ENCODE data around the gene C2CD2L.
A peak's percentile ranks its signal among the peaks of the same experiment; 100 is the strongest.
"Not testable (repeated sequence)": the region's sequence is repeated elsewhere in the genome, so short reads cannot be mapped to it uniquely, and the experiment has no call there.

C2CD2L gene

GRCh38 chr11:119093942-119094815 is 13.0 kb upstream of the C2CD2L start:
- DNase-seq: peak; percentile 16

- DNase-seq: peak; percentile 85
Measured at GRCh38 chr11:119094816-119095065, 12.4 kb upstream of the C2CD2L start.

DNA sequence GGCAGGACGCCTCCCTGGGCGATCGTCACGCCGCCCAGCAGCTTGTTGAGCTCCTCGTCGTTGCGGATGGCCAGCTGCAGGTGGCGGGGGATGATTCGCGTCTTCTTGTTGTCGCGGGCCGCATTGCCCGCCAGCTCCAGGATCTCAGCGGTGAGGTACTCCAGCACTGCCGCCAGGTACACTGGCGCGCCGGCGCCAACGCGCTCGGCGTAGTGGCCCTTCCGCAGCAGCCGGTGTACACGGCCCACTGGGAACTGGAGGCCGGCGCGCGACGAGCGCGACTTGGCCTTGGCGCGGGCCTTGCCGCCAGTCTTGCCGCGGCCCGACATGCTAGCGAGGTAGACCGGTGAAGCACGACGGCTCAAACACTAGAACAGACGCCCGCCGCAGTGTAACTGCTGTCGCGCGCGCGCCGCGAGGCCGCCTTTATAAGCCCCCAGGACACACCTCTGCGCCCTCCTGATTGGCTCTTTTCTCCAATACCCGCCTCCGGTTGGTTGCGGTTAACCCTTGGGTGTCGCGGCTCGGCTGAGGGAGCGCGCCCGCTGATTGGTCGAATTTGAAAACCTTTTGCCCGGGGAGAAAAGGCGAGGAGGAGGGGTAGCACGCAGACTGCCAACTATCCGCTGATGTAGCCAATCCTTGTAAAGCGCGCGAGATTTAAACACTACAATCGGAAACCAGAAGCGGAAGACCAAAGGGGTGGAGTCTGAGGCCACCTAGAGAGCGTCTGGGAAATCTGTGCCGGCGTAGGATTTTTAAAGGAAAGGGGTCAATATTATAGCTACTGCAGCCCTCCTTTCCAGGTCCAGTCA is 11.9 kb upstream of the C2CD2L start:
- DNase-seq: peak; percentile 100

GRCh38 chr11:119099711-119100110 is 7.4 kb upstream of the C2CD2L start:
- no peak for DNase-seq

GRCh38 chr11:119100246-119100970 is 6.7 kb upstream of the C2CD2L start:
- DNase-seq: no peak

DNA sequence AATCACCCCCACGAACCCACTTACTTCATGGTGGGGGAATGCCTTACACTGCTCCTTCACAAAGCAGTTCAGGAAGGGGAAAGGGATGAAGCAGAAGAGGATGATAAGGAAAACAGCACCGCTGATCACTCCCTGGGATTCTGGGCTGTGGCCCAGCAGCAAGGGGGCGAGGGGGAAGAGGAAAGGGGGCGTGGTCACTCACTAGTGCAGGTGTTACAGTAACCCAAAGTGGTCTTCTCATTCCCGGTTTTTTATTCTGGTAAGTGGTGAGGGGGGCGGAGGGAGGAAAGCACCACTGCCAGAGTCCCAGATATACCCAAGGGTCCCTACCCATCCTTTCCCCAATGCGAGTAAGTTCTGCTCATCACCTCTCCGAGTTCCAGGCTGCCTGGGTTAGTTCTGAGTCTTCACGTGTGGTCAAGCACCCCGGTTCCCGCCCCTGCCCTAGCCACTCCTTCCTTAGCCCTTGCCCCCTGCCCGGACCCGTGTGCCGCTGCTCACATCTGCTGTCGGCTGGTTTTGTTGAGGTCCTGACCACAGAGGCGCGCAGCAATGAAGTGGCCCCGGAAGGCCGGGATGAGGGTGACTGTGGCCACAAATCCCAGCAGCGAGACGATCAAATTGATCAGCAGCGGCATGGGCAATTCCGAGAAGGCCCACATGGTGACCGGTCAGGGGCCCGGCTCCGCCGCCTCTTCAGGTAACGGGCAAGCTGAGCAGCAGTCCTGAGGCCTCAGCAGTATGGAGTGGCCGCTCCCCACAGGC is 6.0 kb upstream of the C2CD2L start:
- no peak for DNase-seq

DNA sequence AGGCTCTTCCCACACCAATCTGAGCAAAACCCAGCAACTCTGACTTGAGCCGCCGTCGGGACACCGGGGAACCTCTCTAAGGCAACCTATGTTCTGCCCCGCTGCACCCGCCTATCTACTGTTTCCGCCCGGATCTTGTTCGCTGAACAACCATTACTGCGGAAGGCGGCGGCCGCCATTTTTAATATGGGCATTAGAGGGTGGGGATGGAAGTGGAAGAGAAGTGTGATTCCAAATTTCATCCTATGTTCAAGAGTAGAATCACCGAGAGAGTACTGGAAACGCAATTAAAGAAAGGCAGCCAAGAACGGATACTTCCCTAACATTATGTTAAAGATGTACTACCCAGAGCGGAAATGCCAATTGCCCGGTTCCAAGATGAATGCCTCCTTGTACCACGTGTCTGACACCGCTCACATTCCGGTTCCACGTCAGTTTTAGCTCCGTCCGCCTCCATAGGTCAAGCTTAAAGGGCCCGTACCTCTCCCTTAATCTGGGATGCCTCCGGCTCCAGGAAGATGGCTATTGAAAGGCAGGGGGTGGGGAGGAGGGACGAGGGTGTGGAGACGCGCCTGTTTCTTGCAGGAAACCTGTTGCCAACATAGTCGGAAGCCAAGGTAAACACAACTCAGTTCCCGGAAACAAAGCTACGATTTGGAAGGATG is 5.3 kb upstream of the C2CD2L start, which contains the start of gene DPAGT1:
Gene DPAGT1, minus strand, starts transcription at position 95 of the 665 bp plus-strand sequence. CDS start 198 bp downstream, outside the sequence.
- peak; percentile 97 for DNase-seq

GRCh38 chr11:119103161-119103664 is 3.9 kb upstream of the C2CD2L start:
- not testable (repeated sequence) for DNase-seq

GRCh38 chr11:119103793-119104192 is 3.4 kb upstream of the C2CD2L start:
- no peak for DNase-seq

DNA sequence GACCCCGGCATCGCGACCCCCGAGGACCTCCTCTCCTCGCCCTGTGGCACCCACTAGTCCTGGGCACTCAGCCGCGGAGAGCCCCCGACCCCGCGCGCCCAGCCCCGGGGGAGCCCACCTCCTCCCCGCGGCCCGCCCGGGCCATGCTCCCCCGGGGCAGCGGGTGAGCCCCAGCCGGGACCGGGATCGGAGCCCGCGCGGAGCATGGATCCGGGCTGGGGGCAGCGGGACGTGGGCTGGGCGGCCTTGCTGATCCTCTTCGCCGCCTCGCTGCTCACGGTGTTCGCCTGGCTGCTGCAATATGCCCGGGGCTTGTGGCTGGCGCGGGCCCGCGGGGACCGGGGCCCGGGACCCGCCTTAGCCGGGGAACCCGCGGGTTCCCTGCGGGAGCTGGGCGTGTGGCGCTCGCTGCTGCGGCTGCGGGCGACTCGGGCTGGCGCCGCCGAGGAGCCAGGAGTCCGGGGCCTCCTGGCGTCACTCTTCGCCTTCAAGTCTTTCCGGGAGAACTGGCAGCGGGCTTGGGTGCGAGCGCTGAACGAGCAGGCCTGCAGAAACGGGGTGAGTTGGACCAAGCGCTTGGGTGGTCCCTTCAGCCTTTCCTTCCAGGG is 498 bp downstream of the C2CD2L start:
- DNase-seq: no peak

GRCh38 chr11:119108146-119108856 is 1.2 kb downstream of the C2CD2L start:
- DNase-seq: peak; percentile 11

- DNase-seq: no peak
Measured at GRCh38 chr11:119108857-119109221, 1.7 kb downstream of the C2CD2L start.

DNA sequence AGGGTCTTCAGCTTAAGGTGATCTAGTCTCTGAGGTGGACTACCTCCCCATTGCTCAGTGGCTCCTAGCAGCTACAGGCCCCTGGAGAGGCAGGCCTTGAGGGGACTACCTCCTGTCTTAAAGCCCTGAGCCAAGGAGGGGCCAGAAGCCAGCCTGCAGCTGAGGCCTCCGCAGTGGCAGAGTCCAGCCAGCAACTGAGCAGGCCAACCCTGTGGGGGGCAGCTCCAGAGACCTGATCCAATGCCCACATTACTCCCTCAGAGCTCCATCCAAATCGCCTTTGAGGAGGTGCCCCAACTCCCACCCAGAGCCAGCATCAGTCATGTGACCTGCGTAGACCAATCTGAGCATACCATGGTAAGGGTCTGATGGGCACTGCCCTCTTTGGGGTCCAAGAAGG is 2.7 kb downstream of the C2CD2L start:
- DNase-seq: no peak

GRCh38 chr11:119110439-119110838 is 3.3 kb downstream of the C2CD2L start:
- DNase-seq: no peak

DNA sequence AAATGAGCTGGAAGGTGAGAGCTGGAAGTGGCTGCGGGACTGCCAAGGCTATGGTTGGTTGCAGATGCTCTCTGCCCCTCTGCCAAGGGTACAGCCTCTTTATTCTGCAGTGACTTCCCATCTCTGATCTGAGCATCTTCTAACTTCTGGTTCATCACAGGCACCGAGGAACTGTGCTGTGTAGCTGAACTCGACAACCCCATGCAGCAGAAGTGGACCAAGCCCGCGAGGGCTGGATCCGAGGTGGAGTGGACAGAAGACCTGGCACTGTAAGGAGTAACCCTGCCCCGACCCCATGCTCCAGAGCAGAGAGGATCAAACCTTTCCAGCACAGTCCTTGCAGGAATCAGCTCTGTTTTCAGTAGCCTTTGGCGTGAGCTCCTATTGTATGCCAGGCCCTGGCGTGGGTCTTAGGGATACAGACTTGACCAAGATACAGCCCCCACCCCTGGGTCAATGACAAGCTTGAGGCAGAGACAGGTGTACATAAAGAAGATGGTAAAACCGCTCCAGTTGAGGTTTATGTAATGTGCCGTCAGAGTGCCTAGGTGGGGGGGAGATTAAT is 4.3 kb downstream of the C2CD2L start:
- DNase-seq: no peak

- DNase-seq: no peak
Measured at GRCh38 chr11:119112314-119113020, 5.3 kb downstream of the C2CD2L start.

GRCh38 chr11:119113716-119114115 is 6.6 kb downstream of the C2CD2L start:
- no peak for DNase-seq

DNA sequence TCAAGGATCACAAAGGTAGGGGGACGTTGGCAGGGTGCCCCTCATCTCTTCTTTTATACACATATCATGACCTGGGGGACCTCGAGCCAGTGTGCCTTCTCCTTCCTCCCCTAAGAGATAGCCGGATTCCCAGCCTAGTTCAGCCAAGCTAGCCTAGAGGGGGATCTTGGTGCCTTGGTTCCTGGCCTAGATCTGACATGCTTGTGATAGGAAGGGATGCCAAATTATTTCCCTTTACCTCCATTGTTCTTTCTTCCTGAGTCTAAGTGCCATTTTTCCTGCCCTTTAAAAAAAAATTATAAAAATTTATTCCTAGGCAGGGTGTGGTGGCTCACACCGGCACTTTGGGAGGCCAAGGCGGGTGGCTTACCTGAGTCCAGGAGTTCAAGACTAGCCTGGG is 7.2 kb downstream of the C2CD2L start:
- no peak for DNase-seq

DNA sequence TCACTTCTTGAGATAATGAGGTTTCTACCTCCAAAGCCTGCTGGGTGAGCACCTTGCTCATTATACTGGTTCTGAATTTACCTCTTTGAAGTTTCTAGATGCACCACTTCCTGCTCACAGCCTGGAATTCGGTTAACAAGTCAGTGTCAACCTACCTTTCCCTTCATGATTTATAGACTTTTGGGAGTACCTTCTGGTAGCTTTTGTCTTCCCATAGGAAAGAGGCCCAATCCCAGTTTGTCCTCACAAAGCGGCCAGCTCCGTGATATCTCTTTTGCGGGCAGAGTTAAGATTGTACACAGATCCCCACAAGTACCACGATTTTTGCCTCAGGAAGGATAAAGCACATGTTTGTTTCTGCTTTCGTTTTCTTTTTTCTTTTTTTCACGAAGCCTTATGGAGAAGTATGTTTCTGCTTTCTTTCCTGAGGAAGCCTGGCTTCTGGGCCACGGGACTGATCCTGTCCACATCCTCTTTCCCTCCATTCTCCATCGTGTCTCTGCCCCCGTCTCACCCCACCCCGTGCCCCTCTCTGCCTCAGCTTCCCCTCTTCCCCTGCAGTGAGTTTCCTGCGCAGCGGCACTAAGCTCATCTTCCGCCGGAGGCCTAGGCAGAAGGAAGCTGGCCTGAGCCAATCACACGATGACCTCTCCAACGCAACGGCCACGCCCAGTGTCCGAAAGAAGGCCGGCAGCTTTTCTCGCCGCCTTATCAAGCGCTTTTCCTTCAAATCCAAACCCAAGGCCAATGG is 8.5 kb downstream of the C2CD2L start:
- DNase-seq: peak; percentile 10

All from midbrain (tissue), 1 donor.